22Rv1 (cell line): Measurements from ENCODE around the gene TOR1B.

Source experiments
- H3K27ac ChIP-seq: fragments of 450-650 bp; 2 replicates; pipeline ENCODE4 v1.5.1; 2017
- ZFX ChIP-seq: fragments of 450-650 bp; IDR thresholded peaks from 2 replicates; pipeline ENCODE4 v1.6.1; 2017; ENCODE audit warnings: antibody characterized with exemption, borderline replicate concordance
- TF ChIP-seq, protein P1 (sequence below): fragments of 450-650 bp; IDR thresholded peaks from 2 replicates; pipeline ENCODE4 v1.5.1; 2017; ENCODE audit warnings: mild to moderate bottlenecking

Gene TOR1B

DNA sequence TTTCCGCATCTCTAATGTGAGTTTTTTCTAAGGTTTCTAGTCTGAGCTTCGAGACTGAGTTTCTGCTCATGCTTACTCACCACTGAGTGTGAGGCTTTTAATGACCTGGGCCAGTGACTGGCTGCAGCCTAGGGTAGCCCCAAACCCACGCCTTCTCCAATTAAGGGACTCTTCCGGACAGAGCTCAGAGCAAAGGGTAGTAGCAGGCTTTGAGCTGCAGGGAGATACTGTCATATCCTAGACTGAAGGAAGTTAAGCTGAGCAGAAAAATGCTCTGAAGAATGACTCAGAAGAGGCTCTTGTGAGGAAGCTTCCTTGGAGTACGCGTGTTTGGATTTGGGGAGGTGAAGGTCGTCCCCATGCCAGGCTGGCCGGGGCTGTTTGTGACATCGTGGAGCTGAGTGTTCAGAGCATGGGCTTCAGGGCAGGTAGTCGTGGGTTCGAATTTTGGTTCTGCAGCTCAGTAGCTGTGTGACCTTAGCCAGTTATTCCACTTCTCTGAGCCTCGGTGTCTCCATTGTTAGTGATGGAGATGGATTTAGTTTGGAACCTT, 35.8 kb downstream of the TOR1B start:
- TF ChIP-seq, protein P1, sequence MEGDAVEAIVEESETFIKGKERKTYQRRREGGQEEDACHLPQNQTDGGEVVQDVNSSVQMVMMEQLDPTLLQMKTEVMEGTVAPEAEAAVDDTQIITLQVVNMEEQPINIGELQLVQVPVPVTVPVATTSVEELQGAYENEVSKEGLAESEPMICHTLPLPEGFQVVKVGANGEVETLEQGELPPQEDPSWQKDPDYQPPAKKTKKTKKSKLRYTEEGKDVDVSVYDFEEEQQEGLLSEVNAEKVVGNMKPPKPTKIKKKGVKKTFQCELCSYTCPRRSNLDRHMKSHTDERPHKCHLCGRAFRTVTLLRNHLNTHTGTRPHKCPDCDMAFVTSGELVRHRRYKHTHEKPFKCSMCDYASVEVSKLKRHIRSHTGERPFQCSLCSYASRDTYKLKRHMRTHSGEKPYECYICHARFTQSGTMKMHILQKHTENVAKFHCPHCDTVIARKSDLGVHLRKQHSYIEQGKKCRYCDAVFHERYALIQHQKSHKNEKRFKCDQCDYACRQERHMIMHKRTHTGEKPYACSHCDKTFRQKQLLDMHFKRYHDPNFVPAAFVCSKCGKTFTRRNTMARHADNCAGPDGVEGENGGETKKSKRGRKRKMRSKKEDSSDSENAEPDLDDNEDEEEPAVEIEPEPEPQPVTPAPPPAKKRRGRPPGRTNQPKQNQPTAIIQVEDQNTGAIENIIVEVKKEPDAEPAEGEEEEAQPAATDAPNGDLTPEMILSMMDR, result no peak
- no peak for TF ChIP-seq ZFX

DNA sequence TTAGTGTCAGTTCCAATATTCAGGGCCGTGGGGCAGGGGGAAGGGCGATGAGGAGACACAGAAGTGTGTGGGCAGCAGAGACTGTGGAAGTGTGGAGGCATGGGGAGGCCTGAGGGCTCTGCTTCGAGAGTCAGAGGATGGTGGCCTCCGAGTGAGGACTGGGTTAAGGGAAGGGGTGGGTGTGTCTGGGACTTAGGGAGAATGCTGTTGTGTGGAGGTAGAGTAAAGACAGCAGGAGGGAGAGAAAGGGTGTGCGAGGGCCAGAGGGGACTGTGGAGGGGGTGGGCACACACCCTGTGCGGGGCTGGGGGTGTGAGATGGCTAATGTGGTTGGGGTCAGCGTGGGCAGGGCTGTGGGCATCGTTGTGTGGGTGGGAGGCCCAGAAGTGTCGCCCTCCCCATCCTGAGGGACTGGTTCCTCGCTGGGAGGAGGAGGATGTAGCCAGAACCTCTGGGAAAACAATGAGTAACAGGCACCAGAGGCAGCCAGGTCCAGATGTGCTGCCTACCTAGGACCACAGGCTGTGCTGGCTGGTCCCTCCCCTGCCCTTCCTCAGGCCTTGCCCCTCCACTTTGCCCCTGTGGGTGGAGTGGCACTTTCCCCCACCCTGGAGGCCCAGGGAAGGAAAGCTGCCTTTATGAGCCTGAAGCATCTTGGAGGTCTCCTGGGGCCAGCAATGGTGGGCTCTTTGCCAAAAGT, 36.5 kb downstream of the TOR1B start:
- no peak for TF ChIP-seq ZFX
- TF ChIP-seq, protein P1, result no peak
- no peak overlapping the region for H3K27ac ChIP-seq

More for the DNA sequence above, 35.8 kb downstream of the TOR1B start:
- H3K27ac ChIP-seq, result no peak overlapping the region

DNA sequence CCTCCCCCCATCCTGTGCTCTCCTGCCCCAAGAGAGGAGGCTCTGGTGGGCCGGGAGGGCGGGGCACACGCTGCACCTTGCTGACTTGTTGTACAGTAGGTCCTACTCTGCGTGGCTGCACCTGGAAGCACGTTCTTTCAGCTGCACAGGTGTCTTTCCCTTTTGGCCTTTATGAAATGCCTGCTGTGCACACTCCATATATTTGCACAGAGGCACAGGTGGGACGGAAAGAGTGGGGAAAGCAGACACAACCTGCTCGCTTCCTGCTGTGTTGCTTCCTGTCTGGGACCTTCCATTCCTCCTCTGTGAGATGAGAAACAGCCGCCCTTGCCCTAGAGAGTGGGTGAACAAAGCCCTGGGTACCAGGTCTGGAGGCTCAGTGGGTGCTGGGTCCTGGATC, 37.0 kb downstream of the TOR1B start:
- H3K27ac ChIP-seq, result no peak overlapping the region

GRCh38 chr9:129841071-129841470, 38.1 kb downstream of the TOR1B start:
- TF ChIP-seq ZFX, result no peak
- TF ChIP-seq, protein P1, result no peak
- no peak overlapping the region for H3K27ac ChIP-seq

More for the DNA sequence above, 37.0 kb downstream of the TOR1B start:
- TF ChIP-seq ZFX, result no peak
- TF ChIP-seq, protein P1, result no peak

DNA sequence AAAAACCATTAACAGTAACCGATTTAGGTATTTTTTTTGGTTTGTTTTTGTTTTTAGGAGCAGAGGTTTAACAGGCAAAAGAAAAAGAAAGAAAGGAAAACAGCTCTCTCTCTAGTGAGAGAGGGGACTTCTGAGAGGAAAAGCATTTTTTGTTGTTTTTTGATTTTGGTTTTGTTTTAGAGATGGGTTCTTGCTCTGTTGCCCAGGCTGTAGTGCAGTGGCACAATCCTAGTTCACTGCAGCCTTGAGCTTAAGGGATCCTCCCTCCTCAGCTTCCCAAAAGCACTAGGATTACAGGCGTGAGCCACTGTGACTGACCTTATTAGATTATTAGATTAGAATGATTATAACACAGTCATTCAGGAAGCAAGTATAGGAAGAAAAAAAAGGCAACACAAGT, 42.4 kb downstream of the TOR1B start:
- no peak for TF ChIP-seq ZFX
- TF ChIP-seq, protein P1, result no peak
- no peak overlapping the region for H3K27ac ChIP-seq

- H3K27ac ChIP-seq, result no peak overlapping the region
- TF ChIP-seq ZFX, result no peak
- TF ChIP-seq, protein P1, result no peak
Observed at GRCh38 chr9:129848712-129849441, 45.9 kb downstream of the TOR1B start.

- TF ChIP-seq, protein P1, result no peak
- no peak for TF ChIP-seq ZFX
- no peak overlapping the region for H3K27ac ChIP-seq
Observed at GRCh38 chr9:129849901-129850300, 46.9 kb downstream of the TOR1B start.
